GM18508 (cell line): ENCODE results near the gene ATP13A3.
"Not testable (repeated sequence)": the region's sequence is repeated elsewhere in the genome, so short reads cannot be mapped to it uniquely, and the experiment has no call there.

Experiments
- ATAC-seq: cut with Tn5 transposase; IDR thresholded peaks from one replicate; pipeline ENCODE4 v1.9.1; 2021; ENCODE audit warnings: moderate number of reproducible peaks; ENCODE audit not compliant: insufficient read depth, unreplicated experiment

Gene ATP13A3

DNA sequence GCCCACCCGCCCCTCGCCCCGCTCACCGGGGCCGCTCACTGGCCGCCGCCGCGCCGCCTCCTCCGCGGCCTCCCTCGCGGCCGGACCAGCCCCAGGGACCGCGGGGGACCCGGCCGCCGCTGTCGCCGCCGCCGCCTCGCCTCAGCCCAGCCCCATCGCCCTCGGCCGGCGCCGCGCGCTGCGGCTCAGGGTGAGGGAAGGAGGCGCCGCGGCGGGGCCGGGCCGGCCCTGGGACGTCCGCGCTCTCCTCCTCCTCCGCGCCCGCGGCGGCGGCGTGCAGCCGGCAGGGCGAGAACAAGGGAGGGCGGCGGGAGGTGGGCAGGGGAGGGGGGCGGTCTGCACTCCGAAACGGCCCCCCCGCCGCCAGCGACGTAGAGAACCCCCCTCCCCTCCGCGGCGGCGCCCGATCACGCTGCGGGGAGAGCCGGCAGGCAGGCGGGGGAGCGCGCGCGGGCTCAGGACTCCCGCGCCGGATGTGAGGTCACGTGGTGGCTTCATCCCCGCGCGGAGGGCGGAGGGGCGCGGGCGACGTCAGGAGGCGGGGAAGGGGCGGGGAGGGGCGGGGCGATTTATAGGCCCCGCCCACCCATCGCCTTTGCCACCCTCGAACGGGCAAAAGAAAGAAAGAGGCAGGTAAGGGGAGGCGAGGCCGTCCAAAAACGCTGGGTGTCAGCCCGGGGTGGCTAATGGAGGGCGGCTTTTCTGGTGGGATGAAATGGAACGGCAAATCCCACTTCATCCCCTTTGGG lies at the start of gene ATP13A3:
TSS of gene ATP13A3 (minus strand) at position 463 of the 749 bp plus-strand sequence. CDS start 24,812 bp downstream, outside the sequence.
- ATAC-seq = peak; percentile 34

- ATAC-seq = not testable (repeated sequence)
Observed at GRCh38 chr3:194535199-194535598, 48.4 kb upstream of the ATP13A3 start.

DNA sequence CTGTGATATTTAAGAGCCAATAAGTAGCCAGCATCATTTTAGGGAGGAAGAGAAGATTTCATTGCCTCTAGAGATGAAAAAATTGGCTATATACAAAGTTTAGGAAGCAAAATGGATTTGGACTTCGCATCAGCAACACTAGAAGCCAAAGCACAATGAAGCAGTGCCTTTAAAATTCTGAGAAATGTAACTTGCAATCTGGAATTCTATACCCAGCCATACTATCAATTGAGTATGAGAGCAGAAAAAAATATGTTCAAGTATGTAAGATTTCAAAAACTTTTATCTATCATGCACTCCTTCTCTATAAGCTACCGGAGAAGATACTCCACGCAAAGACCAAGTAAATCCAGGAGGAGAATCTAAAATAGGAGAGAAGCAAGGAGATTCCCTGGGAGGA lies 47.4 kb upstream of the ATP13A3 start:
- no peak for ATAC-seq

DNA sequence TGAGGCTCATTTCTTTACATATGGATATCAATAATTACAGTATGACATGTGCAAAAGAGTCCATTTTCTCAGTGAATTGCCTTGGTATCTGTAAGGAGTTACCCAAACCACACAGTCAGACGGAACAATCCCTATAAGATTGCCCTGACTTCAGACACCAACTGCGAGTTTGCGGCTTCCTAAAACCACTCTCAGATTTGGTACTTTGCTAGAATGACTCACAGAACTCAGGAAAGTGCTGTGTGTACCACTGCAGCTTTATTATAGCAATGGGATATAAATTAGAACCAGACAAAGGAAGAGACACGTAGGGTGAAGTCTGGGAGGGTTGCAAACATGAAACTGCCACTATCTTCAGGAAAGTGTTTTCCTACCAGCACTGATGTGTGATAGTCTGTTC lies 45.8 kb upstream of the ATP13A3 start:
- ATAC-seq = no peak

- no peak for ATAC-seq
Observed at GRCh38 chr3:194527726-194528125, 40.9 kb upstream of the ATP13A3 start.

- no peak for ATAC-seq
Observed at GRCh38 chr3:194526164-194526563, 39.4 kb upstream of the ATP13A3 start.

GRCh38 chr3:194522579-194523046 lies 35.8 kb upstream of the ATP13A3 start:
- no peak for ATAC-seq

DNA sequence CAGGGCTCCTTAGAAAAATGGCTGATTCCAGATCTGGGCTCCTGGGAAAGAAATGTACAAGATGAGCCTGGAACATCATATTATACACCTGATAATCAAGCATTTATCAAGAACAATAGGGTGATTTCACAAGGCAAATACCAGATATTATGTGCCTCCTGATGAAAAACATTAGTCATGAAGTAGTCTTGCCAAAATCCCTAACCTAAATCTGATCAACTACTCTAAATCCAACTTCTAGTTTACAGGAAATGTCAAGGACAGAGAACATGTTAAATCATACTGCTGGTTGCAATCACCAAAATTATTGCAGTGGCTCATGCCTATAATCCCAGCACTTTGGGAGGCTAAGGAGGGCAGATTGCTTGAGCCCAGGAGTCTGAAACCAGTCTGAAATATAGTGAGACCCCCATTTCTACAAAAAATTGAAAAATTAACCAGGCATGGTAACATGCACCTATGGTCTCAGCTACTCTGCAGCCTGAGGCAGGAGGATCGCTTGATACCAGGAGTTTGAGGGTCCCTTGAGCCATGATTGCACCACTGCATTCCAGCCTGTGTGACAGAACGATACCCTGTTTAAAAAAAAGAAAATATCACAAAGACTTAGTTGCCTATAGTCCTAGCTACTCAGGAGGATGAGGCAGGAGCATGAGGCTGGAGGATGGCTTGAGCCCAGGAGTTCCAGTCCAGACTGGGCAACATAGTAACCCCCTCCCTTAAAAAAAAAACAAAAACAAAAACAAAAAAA lies 34.9 kb upstream of the ATP13A3 start:
- no peak for ATAC-seq

- ATAC-seq = not testable (repeated sequence)
Observed at GRCh38 chr3:194520682-194521162, 33.9 kb upstream of the ATP13A3 start.

DNA sequence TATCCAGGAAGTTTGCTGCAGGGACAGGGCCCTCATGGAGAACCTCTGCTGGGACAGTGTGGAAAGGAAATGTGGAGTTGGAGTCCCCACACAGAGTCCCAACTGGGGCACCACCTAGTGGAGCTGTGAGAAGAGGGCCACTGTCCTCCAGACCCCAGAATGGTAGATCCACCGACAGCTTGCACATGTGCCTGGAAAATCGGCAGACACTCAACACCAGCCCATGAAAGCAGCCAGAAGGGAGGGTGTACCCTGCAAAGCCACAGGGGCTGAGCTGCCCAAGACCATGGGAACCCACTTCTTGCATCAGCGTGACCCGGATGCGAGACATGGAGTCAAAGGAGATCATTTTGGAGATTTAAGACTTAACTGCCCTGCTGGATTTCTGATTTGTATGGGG lies 33.4 kb upstream of the ATP13A3 start:
- not testable (repeated sequence) for ATAC-seq

- ATAC-seq = no peak
Observed at GRCh38 chr3:194518652-194519051, 31.9 kb upstream of the ATP13A3 start.

DNA sequence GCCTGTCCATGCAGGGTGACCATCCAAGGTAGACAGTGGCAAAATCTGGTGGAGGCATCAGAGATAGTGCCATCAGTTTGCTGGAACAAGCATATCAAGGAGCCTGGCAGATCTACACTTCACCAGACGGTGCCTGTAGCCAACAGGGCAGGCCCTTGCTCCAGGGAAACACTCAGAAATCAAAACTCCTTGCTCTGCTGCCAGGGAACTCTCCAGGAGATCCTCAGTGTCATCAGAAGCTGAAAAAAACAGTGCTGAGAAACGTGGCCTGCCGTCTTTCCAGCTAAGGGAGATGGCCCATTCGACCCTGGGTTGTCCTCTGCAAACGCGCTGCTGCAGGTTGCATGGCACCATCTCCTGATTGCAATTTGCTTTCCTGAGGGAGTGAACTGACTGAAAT lies 30.5 kb upstream of the ATP13A3 start:
- ATAC-seq = no peak

DNA sequence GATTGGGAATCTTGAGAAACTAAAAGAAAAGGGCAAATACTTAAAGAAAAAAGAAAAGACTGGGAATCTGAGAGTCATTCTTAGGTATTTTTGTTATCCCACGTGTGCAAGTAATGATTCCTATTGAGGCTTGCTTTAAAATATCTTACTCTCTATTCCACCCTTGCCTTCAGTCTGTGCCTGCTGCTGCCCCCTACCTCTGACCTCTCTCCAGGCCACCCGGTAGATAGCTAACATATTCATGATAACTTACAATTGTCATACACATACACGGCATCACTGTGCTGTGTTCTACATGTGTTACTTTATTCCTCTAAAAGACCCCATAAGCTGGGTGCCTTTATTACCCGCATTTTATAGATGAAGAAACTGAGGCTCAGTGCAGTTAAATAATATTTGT lies 27.8 kb upstream of the ATP13A3 start:
- ATAC-seq = no peak

DNA sequence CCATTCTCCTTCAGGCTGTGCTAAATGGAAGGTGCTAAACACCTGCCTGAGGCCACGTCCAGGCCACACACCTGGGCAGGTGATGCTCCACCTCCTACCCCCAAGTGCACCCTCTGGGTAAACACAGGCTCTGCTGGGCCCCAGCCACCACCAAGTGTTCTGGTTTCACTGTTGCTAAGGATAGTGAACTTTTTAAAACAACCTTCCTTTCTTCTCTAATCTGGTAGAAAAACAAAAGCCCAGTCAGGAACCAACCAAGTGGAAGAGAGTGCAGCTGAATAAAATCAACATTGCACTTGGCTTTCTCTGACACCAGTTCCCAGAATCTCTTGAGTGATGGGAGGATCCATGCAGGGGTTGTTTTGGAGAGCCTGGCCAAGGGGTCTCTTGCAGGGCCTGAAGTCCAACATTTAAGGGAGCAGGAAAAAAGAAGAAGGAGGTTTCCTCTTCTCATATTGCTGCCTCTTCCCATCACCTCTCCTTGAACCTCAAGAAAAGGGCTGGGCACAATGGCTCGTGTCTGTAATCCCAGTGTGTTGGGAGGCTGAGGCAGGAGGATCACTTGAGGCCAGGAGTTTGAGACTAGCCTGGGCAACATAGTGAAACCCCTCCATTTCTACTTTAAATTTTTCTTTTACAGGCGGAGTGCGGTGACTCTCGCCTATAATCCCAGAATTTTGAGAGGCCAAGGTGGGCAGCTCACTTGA lies 26.2 kb upstream of the ATP13A3 start:
- no peak for ATAC-seq

- ATAC-seq = no peak
Observed at GRCh38 chr3:194508491-194509453, 22.0 kb upstream of the ATP13A3 start.

GRCh38 chr3:194507571-194507970 lies 20.8 kb upstream of the ATP13A3 start:
- ATAC-seq = no peak

DNA sequence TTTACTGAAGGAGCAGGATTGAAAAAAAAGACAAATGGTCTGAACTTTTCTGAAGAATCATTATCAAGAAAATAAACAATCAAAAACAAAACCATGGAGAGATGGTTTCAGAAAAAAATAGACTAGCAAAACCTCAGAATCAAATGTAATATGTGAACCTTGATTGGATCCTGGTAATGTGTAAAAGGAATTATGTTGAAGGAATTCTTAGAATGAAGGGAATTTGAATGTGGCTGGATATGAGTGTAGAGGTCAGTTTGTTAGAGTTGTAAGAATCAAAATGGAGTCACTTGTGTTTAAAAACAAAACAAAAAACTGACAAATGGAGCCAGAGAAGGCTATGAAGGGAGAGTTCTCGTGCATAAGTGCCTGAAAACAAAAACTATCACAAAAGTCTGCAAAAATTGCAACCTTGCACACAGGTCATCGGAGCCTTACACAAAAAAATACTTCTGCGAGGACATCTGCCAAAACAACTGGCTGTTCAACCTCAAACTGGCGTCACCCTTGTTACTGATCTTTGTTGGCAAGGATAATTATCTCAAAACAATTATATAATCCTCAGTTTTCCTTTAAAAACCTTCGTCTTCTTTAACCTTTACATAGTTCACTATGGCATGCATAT lies 19.1 kb upstream of the ATP13A3 start:
- no peak for ATAC-seq

DNA sequence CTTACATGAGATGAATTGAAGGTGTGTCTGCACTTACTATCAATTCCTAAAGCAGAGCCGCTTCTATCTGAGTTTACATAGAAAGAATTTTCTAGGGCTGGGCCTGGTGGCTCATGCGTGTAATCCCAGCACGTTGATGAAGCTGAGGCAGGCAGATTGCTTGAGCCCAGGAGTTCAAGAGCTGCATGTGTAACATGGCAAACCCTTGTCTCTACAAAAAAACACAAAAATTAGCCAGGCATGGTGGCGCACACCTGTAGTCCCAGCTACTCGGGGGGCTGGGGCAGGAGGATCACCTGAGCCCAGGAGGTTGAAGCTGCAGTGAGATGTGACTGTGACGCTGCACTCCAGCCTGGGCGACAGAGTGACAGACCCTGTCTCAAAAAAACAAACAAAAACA lies 18.1 kb upstream of the ATP13A3 start:
- no peak for ATAC-seq

- no peak for ATAC-seq
Observed at GRCh38 chr3:194504146-194504545, 17.3 kb upstream of the ATP13A3 start.
